Karpas-422 (cell line): ENCODE measurements around the gene COL25A1. TPM values are rescaled to one million over a fixed set of nuclear protein-coding genes. Genes with fewer than 3 reads are reported as not detected.

Experiments used
- DNase-seq: peaks from one replicate; pipeline ENCODE4 v3.0.0-alpha.2; 2015
- H2AFZ ChIP-seq: fragments of 200-600 bp; sonication (generic); 2 replicates; pipeline ENCODE4 v1.6.1; 2014; ENCODE audit warnings: antibody characterized with exemption, low read length, mixed read lengths
- H3K27ac ChIP-seq: fragments of 200-600 bp; sonication (generic); 2 replicates; pipeline ENCODE4 v1.5.1; 2014; ENCODE audit warnings: mild to moderate bottlenecking, low read length, moderate library complexity
- H3K27me3 ChIP-seq: fragments of 200-600 bp; sonication (generic); 2 replicates; pipeline ENCODE4 v1.6.1; 2014; ENCODE audit warnings: low read length, mixed read lengths
- H3K36me3 ChIP-seq: fragments of 200-600 bp; sonication (generic); 2 replicates; pipeline ENCODE4 v1.6.1; 2014; ENCODE audit warnings: low read length, mixed read lengths; ENCODE audit not compliant: insufficient read depth
- H3K4me1 ChIP-seq: fragments of 200-600 bp; sonication (generic); 2 replicates; pipeline ENCODE4 v1.6.1; 2014; ENCODE audit warnings: mild to moderate bottlenecking, low read length, mixed read lengths
- H3K4me2 ChIP-seq: fragments of 200-600 bp; sonication (generic); 2 replicates; pipeline ENCODE4 v1.6.1; 2014; ENCODE audit warnings: low read length, low read depth, mild to moderate bottlenecking; ENCODE audit not compliant: poor library complexity, severe bottlenecking
- H3K4me3 ChIP-seq: fragments of 200-600 bp; sonication (generic); 2 replicates; pipeline ENCODE4 v1.5.1; 2014; ENCODE audit warnings: mild to moderate bottlenecking, antibody characterized with exemption, low read length, mixed read lengths
- H3K79me2 ChIP-seq: fragments of 200-600 bp; sonication (generic); 2 replicates; pipeline ENCODE4 v1.6.1; 2014; ENCODE audit warnings: mild to moderate bottlenecking, low read length, mixed read lengths
- H3K9ac ChIP-seq: fragments of 200-600 bp; sonication (generic); 2 replicates; pipeline ENCODE4 v1.6.0; 2014; ENCODE audit warnings: low read length
- H3K9me2 ChIP-seq: fragments of 200-600 bp; sonication (generic), shearing (Covaris generic); replicated peaks from 2 replicates; pipeline ENCODE4 v1.6.0; 2014; ENCODE audit warnings: mild to moderate bottlenecking, low read length, moderate library complexity; ENCODE audit not compliant: insufficient read depth
- H3K9me3 ChIP-seq: fragments of 300-700, 200-600 bp; sonication (generic); 2 replicates; pipeline ENCODE4 v1.6.1; 2014; ENCODE audit warnings: low read length, mixed read lengths
- H4K20me1 ChIP-seq: fragments of 200-600 bp; sonication (generic); 2 replicates; pipeline ENCODE4 v1.6.1; 2014; ENCODE audit warnings: mild to moderate bottlenecking, antibody characterized with exemption, low read length, low read depth; ENCODE audit not compliant: insufficient read depth
- total RNA-seq: library from RNA; depleted of rRNA; stranded (reverse); fragments of >200 nt; shearing (Covaris generic); gene quantifications from 2 replicates; pipeline ENCODE4 v1.2.3, GENCODE V29; 2014; ENCODE audit warnings: low replicate concordance

The COL25A1 gene
- total RNA-seq, 1 experiment from 2014 or later = not detected

GRCh38 chr4:108830509-108831244 is 471.8 kb downstream of the COL25A1 start:
- DNase-seq = no peak

GRCh38 chr4:108829966-108830492 is 472.4 kb downstream of the COL25A1 start:
- H3K9me2 ChIP-seq = no peaks in the 10 kb centered on the region
- no peak overlapping the region for H2AFZ ChIP-seq
- H3K9me3 ChIP-seq = no peaks in the 10 kb centered on the region
- no peak overlapping the region for H3K4me2 ChIP-seq
- no peak for DNase-seq
- no peaks in the 10 kb centered on the region for H3K36me3 ChIP-seq
- H3K27me3 ChIP-seq = no peaks in the 10 kb centered on the region
- peaks cover 4% of the 10 kb centered on the region; the same call in 1 of the 2 replicates for H3K4me1 ChIP-seq
- no peaks in the 10 kb centered on the region for H3K79me2 ChIP-seq
- no peak overlapping the region for H3K27ac ChIP-seq
- no peak overlapping the region for H3K9ac ChIP-seq
- no peaks in the 10 kb centered on the region for H4K20me1 ChIP-seq
- no peak overlapping the region for H3K4me3 ChIP-seq

More at GRCh38 chr4:108830509-108831244, 471.8 kb downstream of the COL25A1 start:
- Histone ChIP-seq H3K27ac (no peak overlapping the region), H3K9me3 (no peaks in the 10 kb centered on the region), H3K36me3 (no peaks in the 10 kb centered on the region), H4K20me1 (no peaks in the 10 kb centered on the region), H3K27me3 (no peaks in the 10 kb centered on the region), H3K9ac (no peak overlapping the region), H3K4me2 (no peak overlapping the region), H3K4me3 (no peak overlapping the region), H2AFZ (no peak overlapping the region), H3K4me1 (peaks cover 4% of the 10 kb centered on the region; the same call in 1 of the 2 replicates), H3K79me2 (no peaks in the 10 kb centered on the region), H3K9me2 (no peaks in the 10 kb centered on the region)

- Histone ChIP-seq H3K36me3 (no peaks in the 10 kb centered on the region), H3K27ac (no peak overlapping the region), H3K9ac (no peak overlapping the region), H3K79me2 (no peaks in the 10 kb centered on the region), H4K20me1 (no peaks in the 10 kb centered on the region), H3K4me3 (no peak overlapping the region), H3K27me3 (no peaks in the 10 kb centered on the region), H3K4me1 (peaks cover 4% of the 10 kb centered on the region; the same call in 1 of the 2 replicates), H3K9me3 (no peaks in the 10 kb centered on the region), H3K4me2 (no peak overlapping the region), H2AFZ (no peak overlapping the region), H3K9me2 (no peaks in the 10 kb centered on the region)
- no peak for DNase-seq
Measured at GRCh38 chr4:108828620-108829019, 473.8 kb downstream of the COL25A1 start.

- DNase-seq = no peak
- Histone ChIP-seq H3K9me3 (no peaks in the 10 kb centered on the region), H3K27ac (no peak overlapping the region), H3K79me2 (no peaks in the 10 kb centered on the region), H3K4me3 (no peak overlapping the region), H3K9ac (no peak overlapping the region), H2AFZ (no peak overlapping the region), H3K4me1 (peaks cover 3% of the 10 kb centered on the region; the same call in 1 of the 2 replicates), H3K9me2 (no peaks in the 10 kb centered on the region), H3K36me3 (no peaks in the 10 kb centered on the region), H4K20me1 (no peaks in the 10 kb centered on the region), H3K27me3 (no peaks in the 10 kb centered on the region), H3K4me2 (no peak overlapping the region)
Measured at GRCh38 chr4:108825737-108826136, 476.7 kb downstream of the COL25A1 start.

DNA sequence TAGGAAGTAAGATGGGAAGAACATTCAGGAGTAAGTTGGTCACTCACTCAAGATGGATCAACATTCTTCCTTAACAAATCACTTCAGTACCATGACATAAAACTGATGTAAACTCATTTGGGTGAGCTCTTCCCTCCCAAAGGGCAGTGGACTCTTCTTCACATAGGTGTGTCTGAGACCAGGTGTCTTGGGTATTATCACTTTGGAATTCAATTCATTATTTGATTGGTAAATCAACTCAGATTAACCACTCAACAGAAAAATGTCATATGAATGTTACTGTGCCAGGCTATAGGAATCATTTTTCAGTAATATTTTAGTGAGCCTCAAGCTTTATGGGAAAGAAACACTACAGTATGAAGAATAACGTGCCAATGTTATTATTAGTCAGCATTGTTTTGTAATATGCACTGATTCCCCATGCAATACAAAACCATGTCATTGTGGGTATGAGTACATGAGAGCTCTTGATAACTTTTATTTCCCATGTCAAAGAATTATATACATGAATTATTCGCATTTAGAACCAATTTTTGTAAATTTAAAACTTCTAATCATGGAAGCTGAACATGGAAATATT is 481.0 kb downstream of the COL25A1 start:
- DNase-seq = no peak

GRCh38 chr4:108820492-108821350 is 481.7 kb downstream of the COL25A1 start:
- Histone ChIP-seq H3K36me3 (no peaks in the 10 kb centered on the region), H3K4me1 (no peaks in the 10 kb centered on the region), H2AFZ (no peak overlapping the region), H3K9me2 (no peaks in the 10 kb centered on the region), H3K9ac (no peak overlapping the region), H3K4me2 (no peak overlapping the region), H3K79me2 (no peaks in the 10 kb centered on the region), H3K27ac (no peak overlapping the region), H3K9me3 (no peaks in the 10 kb centered on the region), H3K27me3 (no peaks in the 10 kb centered on the region), H3K4me3 (no peak overlapping the region), H4K20me1 (no peaks in the 10 kb centered on the region)
- DNase-seq = no peak

More for the DNA sequence above, 481.0 kb downstream of the COL25A1 start:
- Histone ChIP-seq H3K4me3 (no peak overlapping the region), H3K9me3 (no peaks in the 10 kb centered on the region), H3K9me2 (no peaks in the 10 kb centered on the region), H4K20me1 (no peaks in the 10 kb centered on the region), H3K4me1 (no peaks in the 10 kb centered on the region), H3K27me3 (no peaks in the 10 kb centered on the region), H3K4me2 (no peak overlapping the region), H3K36me3 (no peaks in the 10 kb centered on the region), H3K79me2 (no peaks in the 10 kb centered on the region), H3K27ac (no peak overlapping the region), H2AFZ (no peak overlapping the region), H3K9ac (no peak overlapping the region)

DNA sequence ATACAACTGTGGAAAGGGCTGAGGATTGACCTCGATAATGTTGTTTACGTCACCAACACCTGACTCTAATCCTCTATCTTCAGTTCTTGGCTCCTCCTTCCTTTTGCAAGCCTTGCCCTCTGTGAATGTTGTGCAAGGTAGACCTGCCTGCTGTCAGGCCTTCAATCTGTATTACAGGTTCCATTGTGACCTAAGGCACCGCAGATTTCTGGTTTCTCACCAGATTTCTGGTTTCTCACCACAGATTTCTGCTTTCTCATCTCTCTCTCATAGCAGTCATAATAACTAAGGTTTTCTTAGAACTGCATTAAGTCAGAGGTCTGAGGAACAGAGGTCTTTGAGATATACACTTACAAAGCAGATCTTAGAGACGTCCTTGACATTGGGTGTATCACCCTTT is 488.1 kb downstream of the COL25A1 start:
- Histone ChIP-seq H3K9ac (no peak overlapping the region), H3K9me3 (no peaks in the 10 kb centered on the region), H3K9me2 (no peaks in the 10 kb centered on the region), H3K4me1 (no peaks in the 10 kb centered on the region), H3K27ac (no peak overlapping the region), H2AFZ (no peak overlapping the region), H4K20me1 (no peaks in the 10 kb centered on the region), H3K27me3 (no peaks in the 10 kb centered on the region), H3K36me3 (no peaks in the 10 kb centered on the region), H3K4me3 (no peak overlapping the region), H3K79me2 (no peaks in the 10 kb centered on the region), H3K4me2 (no peak overlapping the region)
- no peak for DNase-seq

- Histone ChIP-seq H3K79me2 (no peaks in the 10 kb centered on the region), H3K27ac (no peak overlapping the region), H3K36me3 (no peaks in the 10 kb centered on the region), H3K4me3 (no peak overlapping the region), H3K27me3 (no peaks in the 10 kb centered on the region), H3K9me2 (no peaks in the 10 kb centered on the region), H3K9ac (no peak overlapping the region), H4K20me1 (no peaks in the 10 kb centered on the region), H2AFZ (no peak overlapping the region), H3K9me3 (no peaks in the 10 kb centered on the region), H3K4me1 (no peaks in the 10 kb centered on the region), H3K4me2 (no peak overlapping the region)
- no peak for DNase-seq
Measured at GRCh38 chr4:108813261-108813660, 489.2 kb downstream of the COL25A1 start.
